NCI-H1048 (cell line): ENCODE data around the gene RUNX1.

ENCODE experiments used
- DNase-seq: peaks from one replicate; lab custom pipeline; 2025; lab: John Stamatoyannopoulos, UW

Gene RUNX1

GRCh38 chr21:35036465-35037383, 12.4 kb downstream of the RUNX1 start:
- DNase-seq, result no peak

- DNase-seq, result no peak
Observed at GRCh38 chr21:35035581-35035980, 13.5 kb downstream of the RUNX1 start.

- no peak for DNase-seq
Observed at GRCh38 chr21:35035116-35035515, 14.0 kb downstream of the RUNX1 start.

GRCh38 chr21:35034203-35034926, 14.7 kb downstream of the RUNX1 start:
- DNase-seq, result no peak

GRCh38 chr21:35032474-35033263, 16.4 kb downstream of the RUNX1 start:
- no peak for DNase-seq

GRCh38 chr21:35028451-35028978, 20.6 kb downstream of the RUNX1 start:
- DNase-seq, result no peak

GRCh38 chr21:35027563-35028450, 21.3 kb downstream of the RUNX1 start:
- DNase-seq, result no peak

- DNase-seq, result no peak
Observed at GRCh38 chr21:35026617-35027562, 22.2 kb downstream of the RUNX1 start.

- DNase-seq, result no peak
Observed at GRCh38 chr21:35026153-35026500, 23.0 kb downstream of the RUNX1 start.

GRCh38 chr21:35025206-35026152, 23.6 kb downstream of the RUNX1 start:
- no peak for DNase-seq

GRCh38 chr21:35024513-35024912, 24.6 kb downstream of the RUNX1 start:
- no peak for DNase-seq

GRCh38 chr21:35024071-35024420, 25.1 kb downstream of the RUNX1 start:
- no peak for DNase-seq

- DNase-seq, result no peak
Observed at GRCh38 chr21:35023396-35024070, 25.6 kb downstream of the RUNX1 start.

GRCh38 chr21:35021546-35021945, 27.6 kb downstream of the RUNX1 start:
- DNase-seq, result no peak

- no peak for DNase-seq
Observed at GRCh38 chr21:35020902-35021301, 28.2 kb downstream of the RUNX1 start.

- DNase-seq, result no peak
Observed at GRCh38 chr21:35020436-35020835, 28.7 kb downstream of the RUNX1 start.

GRCh38 chr21:35019631-35020032, 29.5 kb downstream of the RUNX1 start:
- DNase-seq, result no peak

- DNase-seq, result no peak
Observed at GRCh38 chr21:35017256-35017655, 31.8 kb downstream of the RUNX1 start.
